GM21717 (cell line): Measurements from ENCODE around the gene ULBP3.
A peak's percentile ranks its signal among the peaks of the same experiment; 100 is the strongest.

ENCODE experiments used
- ATAC-seq: cut with Tn5 transposase; IDR thresholded peaks from one replicate; pipeline ENCODE4 v1.9.1; 2021; ENCODE audit warnings: mild to moderate bottlenecking, moderate library complexity; ENCODE audit not compliant: unreplicated experiment

The ULBP3 gene

GRCh38 chr6:150068720-150069648 is at the start of gene ULBP3:
Gene ULBP3, minus strand, starts transcription at chr6:150069121. Its CDS starts 55 bp downstream, at chr6:150069066.
- peak; percentile 56 for ATAC-seq

- ATAC-seq, result no peak
Measured at GRCh38 chr6:150118627-150119026, 49.7 kb upstream of the ULBP3 start.

- ATAC-seq, result no peak
Measured at GRCh38 chr6:150118203-150118602, 49.3 kb upstream of the ULBP3 start.

DNA sequence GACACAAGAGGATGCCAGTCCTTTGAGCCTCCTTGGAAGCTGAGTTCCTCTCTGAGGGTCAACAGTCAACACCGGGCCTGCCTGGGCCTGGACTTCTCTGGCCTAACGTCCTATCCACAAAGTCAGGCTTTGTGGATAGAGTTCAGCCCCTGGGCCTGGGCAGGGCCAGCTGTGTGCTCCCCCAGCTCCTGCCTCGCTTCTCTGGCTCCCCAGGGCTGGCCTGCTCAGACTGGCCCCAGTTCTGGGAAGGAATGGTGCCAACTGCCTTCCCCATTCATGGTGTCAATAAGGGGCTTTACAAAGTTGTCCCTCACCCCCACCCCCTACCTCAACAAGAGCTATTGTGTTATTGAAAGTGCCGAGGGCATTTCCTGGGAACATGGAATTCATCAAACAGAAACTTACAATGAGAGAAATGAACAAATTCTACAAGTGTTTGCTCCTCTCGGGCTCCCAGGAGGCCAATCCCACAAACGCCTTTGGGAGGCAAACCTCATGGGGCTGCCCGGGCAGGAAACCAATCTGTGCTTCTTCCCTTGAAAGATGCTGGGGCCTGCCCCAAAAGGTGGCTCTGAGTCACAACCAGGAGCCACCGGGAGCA is 47.4 kb upstream of the ULBP3 start:
- ATAC-seq, result no peak

DNA sequence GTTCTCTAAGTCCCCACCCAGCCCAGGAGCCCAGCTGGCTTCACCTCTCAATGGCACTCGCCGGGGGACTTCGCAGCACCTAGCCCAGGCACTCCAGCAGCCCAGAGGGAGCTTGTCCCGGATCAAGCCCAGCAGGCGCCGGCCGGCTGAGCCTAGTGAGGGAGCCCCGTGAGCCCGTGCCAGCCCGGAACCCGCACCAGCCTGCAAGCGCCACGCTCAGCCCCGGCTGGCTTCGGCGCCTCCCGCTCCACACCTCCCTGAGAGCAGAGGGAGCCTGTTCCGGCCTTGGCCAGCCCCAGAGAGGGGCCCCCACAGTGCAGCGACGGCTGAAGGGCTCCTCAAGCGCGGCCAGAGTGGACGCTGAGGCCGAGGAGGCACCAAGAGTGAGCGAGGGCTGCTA is 46.8 kb upstream of the ULBP3 start:
- ATAC-seq, result no peak

DNA sequence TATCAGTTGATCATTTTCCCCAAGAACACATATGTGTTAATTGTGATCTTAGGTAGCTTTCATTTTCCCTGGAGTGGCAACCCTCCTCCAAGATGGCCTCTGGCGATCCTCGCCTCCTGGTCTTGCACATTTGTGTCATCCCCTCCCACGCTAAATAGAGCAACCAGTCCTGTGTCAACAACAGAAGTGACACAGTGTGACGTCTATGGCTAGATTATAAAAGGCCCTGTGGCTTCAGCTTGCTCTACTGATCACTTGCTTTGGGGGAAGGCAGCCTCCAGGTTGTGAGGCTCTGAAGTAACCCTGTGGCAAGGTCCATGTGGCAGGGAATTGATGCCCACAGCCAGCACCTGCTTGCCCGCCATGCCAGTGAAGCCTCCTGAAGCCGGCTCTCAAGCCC is 43.3 kb upstream of the ULBP3 start:
- no peak for ATAC-seq

- ATAC-seq, result no peak
Measured at GRCh38 chr6:150102750-150103270, 33.9 kb upstream of the ULBP3 start.

DNA sequence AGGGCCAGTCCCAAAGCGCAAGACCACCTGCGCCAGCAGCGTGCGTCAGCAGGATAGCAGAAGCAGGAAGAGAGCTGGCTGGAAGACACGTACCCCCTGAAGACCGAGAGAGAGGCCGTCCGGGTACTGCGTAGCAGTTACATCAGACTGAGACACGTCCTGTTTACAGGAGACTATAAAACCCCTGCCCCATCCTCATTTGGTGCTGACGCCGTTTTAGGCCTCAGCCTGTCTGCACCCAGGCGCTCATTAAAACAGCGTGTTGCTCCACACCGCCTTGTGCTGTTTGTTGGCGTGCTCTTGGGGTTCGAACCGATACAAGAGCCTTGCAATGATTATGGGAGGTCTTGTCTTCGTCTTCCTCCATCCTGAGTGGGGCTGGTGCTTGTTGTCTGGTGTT is 31.8 kb upstream of the ULBP3 start:
- ATAC-seq, result no peak

GRCh38 chr6:150099953-150100352 is 31.0 kb upstream of the ULBP3 start:
- no peak for ATAC-seq

DNA sequence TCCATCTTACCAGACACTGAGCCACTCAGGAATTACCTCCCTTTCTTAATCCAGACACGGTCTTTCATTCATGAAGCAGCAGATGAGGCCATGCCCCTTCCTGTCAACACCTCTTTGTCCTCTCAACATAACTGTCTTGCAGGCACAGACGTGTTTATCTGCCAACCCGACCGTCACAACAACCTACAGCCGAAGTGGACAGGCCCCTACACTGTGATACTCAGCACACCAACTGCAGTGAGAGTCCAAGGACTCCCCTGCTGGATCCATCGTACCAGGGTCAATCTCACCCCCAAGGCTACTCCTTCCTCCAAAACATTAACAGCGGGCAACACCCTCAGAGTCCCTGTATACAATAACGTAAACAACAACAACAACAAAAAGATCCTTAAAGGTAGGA is 30.6 kb upstream of the ULBP3 start:
- no peak for ATAC-seq

- no peak for ATAC-seq
Measured at GRCh38 chr6:150098155-150098554, 29.2 kb upstream of the ULBP3 start.

GRCh38 chr6:150093397-150093796 is 24.5 kb upstream of the ULBP3 start:
- ATAC-seq, result no peak

DNA sequence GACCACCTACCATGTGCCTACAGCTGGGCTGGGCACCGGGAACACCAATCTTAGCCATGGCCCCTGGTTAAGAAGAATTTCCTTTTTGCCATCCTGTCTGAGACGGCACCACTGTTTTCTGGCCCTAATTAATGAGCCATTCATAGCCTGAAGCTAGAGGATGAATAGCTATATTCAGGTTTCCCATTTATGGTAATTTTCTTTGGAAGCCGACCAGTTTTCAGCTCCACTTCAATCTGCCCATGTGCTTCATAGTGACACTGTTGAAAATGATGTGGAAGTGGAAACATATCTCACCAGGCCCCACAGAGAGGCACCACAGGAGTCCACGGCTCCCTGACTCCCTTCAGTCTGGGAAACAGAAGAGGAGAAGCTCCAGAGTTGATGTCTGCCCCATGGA is 22.6 kb upstream of the ULBP3 start:
- ATAC-seq, result no peak

DNA sequence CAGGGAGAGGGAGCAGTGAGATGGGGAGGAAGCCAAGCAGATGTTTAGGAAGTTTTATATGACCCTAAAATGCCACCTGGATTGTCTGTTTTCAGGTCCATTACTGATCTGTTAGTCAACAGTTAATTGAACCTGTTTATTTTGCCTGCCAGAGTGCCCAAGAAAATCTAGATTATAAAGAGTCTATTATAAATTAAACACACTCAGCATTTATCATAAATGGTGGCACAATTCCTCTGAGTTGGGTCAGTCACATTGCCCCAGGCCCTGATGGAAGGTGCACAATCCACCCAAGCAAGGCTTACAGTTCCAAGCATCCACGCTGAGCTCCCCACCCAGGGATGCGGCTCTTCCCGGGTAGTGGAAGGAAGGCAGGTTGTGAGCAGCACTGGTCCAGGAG is 21.4 kb upstream of the ULBP3 start:
- no peak for ATAC-seq

DNA sequence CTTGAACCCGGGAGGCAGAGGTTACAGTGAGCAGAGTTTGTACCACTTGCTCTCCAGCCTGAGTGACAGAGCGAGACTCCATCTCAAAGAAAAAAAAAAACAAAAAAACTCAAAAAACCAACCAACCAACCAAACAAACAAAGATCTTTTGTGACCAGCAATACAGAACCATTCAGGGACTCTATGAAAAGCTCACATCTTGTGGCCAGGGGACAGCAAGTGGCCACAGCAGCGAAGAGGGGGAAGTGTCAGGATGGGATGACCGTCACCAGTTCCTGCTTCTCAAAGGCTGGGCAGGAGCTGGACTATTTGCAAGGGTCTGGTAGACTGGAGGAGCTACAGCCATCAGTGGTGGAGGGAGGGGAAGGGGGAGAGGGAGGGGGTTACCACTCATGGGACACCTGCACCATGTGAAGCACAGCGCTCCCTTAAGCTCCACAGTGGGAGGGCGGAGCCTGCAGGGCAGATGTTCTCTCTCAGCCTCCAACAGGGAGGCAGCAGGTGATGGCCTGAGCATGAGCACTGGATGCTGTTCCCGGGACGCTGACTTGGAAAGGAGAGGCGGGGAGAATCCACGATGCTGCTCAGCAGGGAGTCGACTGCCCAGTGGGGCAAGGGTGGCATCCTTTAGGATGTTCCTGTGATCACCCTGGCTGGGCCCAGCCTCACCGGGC is 19.7 kb upstream of the ULBP3 start:
- ATAC-seq, result no peak

- ATAC-seq, result no peak
Measured at GRCh38 chr6:150087336-150087735, 18.4 kb upstream of the ULBP3 start.

DNA sequence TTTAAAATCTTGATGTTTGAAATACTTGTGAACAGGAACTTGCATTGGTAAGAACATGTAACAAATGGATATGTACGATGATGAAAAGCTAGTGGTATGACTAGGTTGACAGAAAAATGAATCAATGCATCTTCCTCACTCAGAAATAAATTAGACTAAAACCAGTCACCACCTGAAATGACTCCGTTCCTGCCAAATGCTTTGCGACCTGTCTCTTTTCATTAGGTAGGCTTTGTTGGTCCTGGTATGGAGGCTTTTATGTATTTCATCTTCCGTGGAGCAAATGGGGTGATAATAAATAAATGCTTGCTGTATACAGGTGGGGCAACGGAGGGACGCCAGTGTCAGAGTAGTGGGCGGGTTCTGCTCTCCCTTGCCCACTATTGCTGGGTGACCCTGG is 17.1 kb upstream of the ULBP3 start:
- no peak for ATAC-seq

- no peak for ATAC-seq
Measured at GRCh38 chr6:150084426-150084825, 15.5 kb upstream of the ULBP3 start.

- ATAC-seq, result no peak
Measured at GRCh38 chr6:150083839-150084238, 14.9 kb upstream of the ULBP3 start.

DNA sequence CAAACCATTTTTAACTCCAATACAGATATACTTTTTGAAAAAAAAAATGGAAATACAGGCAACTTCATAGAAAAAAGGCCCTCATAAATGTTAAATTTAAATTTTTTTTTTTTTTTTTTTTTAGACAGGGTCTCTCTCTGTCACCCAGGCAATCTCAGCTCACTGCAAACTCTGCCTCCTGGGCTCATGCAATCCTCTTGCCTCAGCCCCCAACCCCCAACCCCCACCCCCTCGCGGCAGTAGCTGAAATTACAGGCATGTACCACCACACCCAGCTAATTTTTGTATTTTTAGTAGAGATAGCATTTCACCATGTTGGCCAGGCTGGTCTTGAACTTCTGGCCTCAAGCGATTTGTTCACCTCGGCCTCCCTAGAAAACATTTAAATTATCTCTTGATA is 12.8 kb upstream of the ULBP3 start:
- ATAC-seq, result no peak

- ATAC-seq, result no peak
Measured at GRCh38 chr6:150079604-150080003, 10.7 kb upstream of the ULBP3 start.

GRCh38 chr6:150078788-150079187 is 9.9 kb upstream of the ULBP3 start:
- ATAC-seq, result no peak
